Common myeloid progenitor, CD34-positive (primary cell): ENCODE results near the gene C4orf50.
"Not testable (repeated sequence)": the region's sequence is repeated elsewhere in the genome, so short reads cannot be mapped to it uniquely, and the experiment has no call there.

ENCODE experiments used
- CTCF ChIA-PET: fragments of 350-600 bp; sonication (Branson Sonifier 250); formaldehyde crosslinking; loops from one replicate; lab custom pipeline; 2021; ENCODE audit warnings: antibody characterized with exemption; lab: Charles Lee
- POLR2A ChIA-PET: fragments of 350-600 bp; sonication (Branson Sonifier 250); formaldehyde crosslinking; loops from one replicate; lab custom pipeline; 2021; ENCODE audit warnings: antibody characterized with exemption; lab: Charles Lee
- DNase-seq, 3 donors: peaks; one replicate each; pipeline versions ENCODE4 v3.0.0 to v3.0.0-alpha.2; 2013
- H3K27ac ChIP-seq, 2 experiments: 1 replicate in 1 of 2; 2 replicates in 1 of 2; pipeline ENCODE4 v1.7.0; 2013; ENCODE audit warnings: inconsistent platforms in 2 of 2, low read length in 2 of 2, mild to moderate bottlenecking in 2 of 2, low read depth in 1 of 2, moderate library complexity in 1 of 2; ENCODE audit not compliant: severe bottlenecking in 2 of 2, insufficient read depth in 1 of 2, poor library complexity in 1 of 2
- H3K27me3 ChIP-seq, 5 experiments: replicated peaks in 2 of 5; 1 replicate in 3 of 5; 2 replicates in 2 of 5; pipeline versions ENCODE4 v1.6.1 to v1.7.0; 2013; ENCODE audit warnings: low read length in 4 of 5, mild to moderate bottlenecking in 2 of 5, moderate library complexity in 2 of 5, inconsistent platforms in 1 of 5; ENCODE audit not compliant: insufficient read depth in 5 of 5, control insufficient read depth in 4 of 5
- H3K36me3 ChIP-seq, 4 experiments: 1 replicate in 2 of 4; 2 replicates in 2 of 4; pipeline versions ENCODE4 v1.6.1 to v1.7.0; 2013; ENCODE audit warnings: low read length in 3 of 4, control low read depth in 1 of 4, mild to moderate bottlenecking in 1 of 4; ENCODE audit not compliant: control insufficient read depth in 4 of 4, insufficient read depth in 4 of 4
- H3K4me1 ChIP-seq, 4 experiments: 1 replicate in 3 of 4; 2 replicates in 1 of 4; pipeline versions ENCODE4 v1.6.1 to v1.7.1; 2013; ENCODE audit warnings: low read length in 3 of 4, mild to moderate bottlenecking in 3 of 4, control low read depth in 1 of 4, inconsistent platforms in 1 of 4, moderate library complexity in 1 of 4; ENCODE audit not compliant: control insufficient read depth in 4 of 4, insufficient read depth in 4 of 4; ENCODE audit errors: control extremely low read depth in 1 of 4
- H3K4me3 ChIP-seq, 7 experiments: 1 replicate in 4 of 7; 2 replicates in 3 of 7; pipeline versions ENCODE4 v1.5.1 to v1.7.0; 2013; ENCODE audit warnings: mild to moderate bottlenecking in 7 of 7, low read length in 6 of 7, moderate library complexity in 6 of 7, inconsistent platforms in 2 of 7, low read depth in 2 of 7, control low read depth in 1 of 7; ENCODE audit not compliant: insufficient read depth in 4 of 7, control insufficient read depth in 1 of 7; ENCODE audit errors: extremely low read depth in 1 of 7
- H3K9me3 ChIP-seq, 5 experiments: 1 replicate in 4 of 5; 2 replicates in 1 of 5; pipeline versions ENCODE4 v1.6.1 to v1.7.1; 2013; ENCODE audit warnings: low read length in 4 of 5, mild to moderate bottlenecking in 2 of 5, inconsistent platforms in 1 of 5, low read depth in 1 of 5, moderate library complexity in 1 of 5; ENCODE audit not compliant: control insufficient read depth in 4 of 5, insufficient read depth in 2 of 5; ENCODE audit errors: control extremely low read depth in 1 of 5
- WGBS: methylation state at CpG from one replicate; pipeline ENCODE4 v1.1.5; 2013; ENCODE audit not compliant: insufficient coverage; 5-methylcytosine and 5-hydroxymethylcytosine counted together

Gene C4orf50

DNA sequence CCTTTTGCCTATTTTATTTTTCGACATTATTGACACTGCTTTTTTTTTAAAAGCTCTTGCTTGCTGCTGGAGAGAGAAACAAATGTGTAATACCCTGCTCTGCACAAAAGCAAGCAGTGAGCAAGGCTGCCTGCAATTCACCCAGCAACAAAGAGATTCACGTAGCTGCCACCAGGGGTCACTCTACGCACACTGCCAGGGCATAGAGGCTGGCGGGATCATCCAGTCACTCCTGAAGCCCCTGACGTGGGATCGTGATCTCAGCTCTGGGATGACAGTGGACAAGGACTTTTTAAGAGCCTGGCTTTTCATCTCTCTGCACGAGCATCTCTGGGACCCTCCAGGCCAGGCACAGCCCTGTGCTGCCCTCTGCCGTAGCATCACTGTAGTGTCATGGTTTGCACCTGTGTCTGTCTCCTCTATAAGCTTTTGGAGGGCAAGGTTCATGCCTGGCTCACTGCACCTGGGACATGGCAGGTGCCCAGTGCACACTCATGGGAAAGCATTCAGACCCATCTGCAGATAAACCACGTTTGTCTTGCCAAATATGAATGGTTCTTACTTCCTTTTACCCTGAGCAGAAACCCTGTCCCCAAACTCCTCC, 19.8 kb downstream of the C4orf50 start:
- peaks cover 0 to 32% (median 2%) of the 10 kb centered on the region in 5 experiments for H3K27me3 ChIP-seq
- H3K9me3 ChIP-seq: no peaks in the 10 kb centered on the region
- H3K36me3 ChIP-seq: no peaks in the 10 kb centered on the region
- no peak overlapping the region for H3K27ac ChIP-seq
- ChIA-PET CTCF (interaction anchor here (0.7 to 5.6 kb wide), 27 partner anchors 8 to 334 kb away, joined by 3 to 59 read pairs (median 5); partner anchors contain the start of gene C4orf50), POLR2A (no interaction called here)
- peak; percentile 59 to 79 (median 71) for DNase-seq
- peaks cover 0 to 4% (median 0%) of the 10 kb centered on the region in 4 experiments for H3K4me1 ChIP-seq
- WGBS: 13% methylated on average over 6 of the region's 9 CpGs
- no peak overlapping the region for H3K4me3 ChIP-seq

DNA sequence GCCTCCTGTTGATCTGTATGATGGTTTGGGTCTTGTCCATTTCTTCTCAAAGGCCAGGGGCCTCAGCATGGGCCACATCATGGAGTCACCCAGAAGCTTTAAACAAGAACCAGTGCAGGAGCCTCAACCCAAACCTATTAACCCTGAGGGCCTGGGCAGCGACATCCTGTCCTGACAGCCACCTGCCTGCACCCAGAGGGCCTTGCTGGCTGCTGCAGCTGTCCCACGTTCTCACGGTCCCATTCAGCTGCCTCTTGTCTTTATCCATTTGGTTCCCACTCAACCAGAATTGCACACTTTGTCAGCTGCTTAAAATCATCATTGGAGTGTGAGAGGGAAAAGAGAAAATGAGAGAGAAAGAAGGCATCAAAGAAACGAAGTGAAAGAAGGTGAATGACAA, 21.6 kb downstream of the C4orf50 start:
- Histone ChIP-seq H3K4me1 (peaks cover 0 to 4% (median 0%) of the 10 kb centered on the region in 4 experiments), H3K27me3 (peaks cover 0 to 35% (median 2%) of the 10 kb centered on the region in 5 experiments), H3K9me3 (no peaks in the 10 kb centered on the region), H3K36me3 (no peaks in the 10 kb centered on the region), H3K4me3 (no peak overlapping the region), H3K27ac (no peak overlapping the region)
- CTCF ChIA-PET: interaction anchor here (1.5 to 5.6 kb wide), 8 partner anchors 12 to 336 kb away, joined by 3 to 59 read pairs (median 10); partner anchors contain the start of gene C4orf50
- DNase-seq: no peak
- POLR2A ChIA-PET: interaction anchor here (0.8 kb wide), 1 partner anchor 254 kb away, joined by 3 read pairs; no protein-coding TSS in a partner anchor
- 88% methylated on average over 4 of the region's 4 CpGs for WGBS

DNA sequence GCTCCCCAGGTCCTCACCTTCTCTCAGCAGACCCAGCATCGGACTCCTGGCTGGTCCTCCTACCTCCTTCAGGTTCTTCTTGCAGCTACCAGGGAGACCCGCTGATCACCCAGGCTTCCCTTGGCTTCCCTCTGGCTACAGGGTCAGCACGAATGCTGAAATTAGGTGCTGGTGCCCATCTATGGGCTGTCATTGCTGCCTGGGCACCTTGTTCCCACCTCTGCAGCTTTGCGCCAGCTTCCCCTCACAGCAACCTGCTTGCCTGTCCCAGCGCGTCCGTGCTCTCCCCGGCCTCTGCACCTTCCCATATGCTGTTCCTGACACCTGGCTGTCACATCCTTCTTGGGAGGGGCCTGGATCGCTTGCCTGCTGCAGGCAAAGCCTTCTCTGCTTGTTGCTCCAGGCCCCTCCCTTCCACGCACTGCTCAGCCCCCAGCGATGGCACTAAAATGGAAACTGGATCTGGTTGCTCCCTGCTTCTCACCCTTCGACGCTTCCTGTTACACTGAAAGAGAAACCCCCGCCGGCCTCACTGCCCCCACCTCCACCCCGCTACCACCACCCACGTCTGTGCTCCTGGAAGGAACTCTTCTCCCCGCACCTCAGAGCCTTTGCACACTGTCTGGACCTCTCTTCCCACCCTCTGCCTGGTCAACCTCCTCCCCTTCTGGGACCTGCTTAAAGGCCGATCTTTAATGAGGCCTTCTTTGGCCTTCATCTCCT, 22.2 kb downstream of the C4orf50 start:
- Histone ChIP-seq H3K27ac (no peak overlapping the region), H3K9me3 (no peaks in the 10 kb centered on the region), H3K27me3 (peaks cover 0 to 35% (median 2%) of the 10 kb centered on the region in 5 experiments), H3K4me1 (peaks cover 0 to 4% (median 0%) of the 10 kb centered on the region in 4 experiments), H3K36me3 (no peaks in the 10 kb centered on the region), H3K4me3 (no peak overlapping the region)
- POLR2A ChIA-PET: interaction anchor here (0.8 kb wide), 1 partner anchor 255 kb away, joined by 3 read pairs; no protein-coding TSS in a partner anchor
- 64% methylated on average over 18 of the region's 19 CpGs for WGBS
- no peak for DNase-seq
- CTCF ChIA-PET: interaction anchor here (1.4 to 5.6 kb wide), 5 partner anchors 17 to 254 kb away, joined by 4 to 59 read pairs (median 21); partner anchors contain the start of gene C4orf50

DNA sequence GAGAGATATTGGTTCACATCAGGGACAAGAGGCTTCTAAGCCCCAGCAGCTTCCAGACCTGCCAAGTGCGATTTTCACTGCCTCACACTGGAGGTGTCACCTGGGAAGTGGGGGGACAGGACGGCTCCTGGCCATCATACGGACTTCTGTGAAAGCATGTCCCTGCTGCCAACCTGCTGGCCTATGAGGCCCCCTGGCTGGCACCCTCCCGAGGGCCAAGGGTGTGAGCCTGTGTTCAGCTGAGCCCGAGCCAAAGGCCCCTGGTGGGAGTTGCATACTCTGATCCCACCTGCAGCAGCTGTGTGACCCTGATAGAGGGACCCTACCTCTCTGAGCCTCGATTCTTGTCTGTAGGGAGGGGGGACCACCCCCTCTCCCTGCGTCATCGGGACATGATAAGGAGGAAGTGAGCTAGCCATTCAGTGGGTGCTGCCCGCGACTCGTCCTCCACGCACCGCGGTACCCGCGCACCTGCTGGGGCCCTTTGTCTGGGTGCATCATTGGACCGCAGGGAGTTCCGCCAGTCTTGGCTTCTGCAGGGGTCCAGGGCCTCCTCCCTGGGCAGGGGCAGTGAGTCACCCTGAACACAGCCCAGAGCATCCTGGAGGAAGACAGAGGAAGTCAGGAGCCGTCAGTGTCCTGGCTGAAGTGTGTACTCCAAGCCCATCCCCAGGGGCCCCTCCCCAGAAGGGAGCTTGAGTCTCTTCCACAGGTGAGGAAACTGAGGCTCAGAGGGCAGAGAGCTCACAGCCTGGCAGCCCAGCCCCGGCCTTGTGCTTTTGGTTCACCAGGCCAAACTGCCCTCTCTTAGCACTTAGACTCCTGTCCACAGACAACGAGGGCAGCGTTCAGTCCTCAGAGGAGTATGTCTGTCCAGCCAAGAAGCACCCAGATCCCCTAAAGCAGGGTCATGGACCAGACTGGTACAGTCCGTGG, 24.1 kb downstream of the C4orf50 start:
- ChIA-PET POLR2A (no interaction called here), CTCF (interaction anchor here (1.1 to 1.6 kb wide), 4 partner anchors 9 to 95 kb away, joined by 3 to 4 read pairs (median 3); no protein-coding TSS in a partner anchor)
- WGBS: 92% methylated on average over 23 of the region's 23 CpGs
- Histone ChIP-seq H3K27me3 (peaks cover 0 to 39% (median 0%) of the 10 kb centered on the region in 5 experiments), H3K36me3 (no peaks in the 10 kb centered on the region), H3K27ac (no peak overlapping the region), H3K4me1 (peaks cover 0 to 4% (median 0%) of the 10 kb centered on the region in 4 experiments), H3K9me3 (no peaks in the 10 kb centered on the region), H3K4me3 (no peak overlapping the region)
- no peak for DNase-seq

DNA sequence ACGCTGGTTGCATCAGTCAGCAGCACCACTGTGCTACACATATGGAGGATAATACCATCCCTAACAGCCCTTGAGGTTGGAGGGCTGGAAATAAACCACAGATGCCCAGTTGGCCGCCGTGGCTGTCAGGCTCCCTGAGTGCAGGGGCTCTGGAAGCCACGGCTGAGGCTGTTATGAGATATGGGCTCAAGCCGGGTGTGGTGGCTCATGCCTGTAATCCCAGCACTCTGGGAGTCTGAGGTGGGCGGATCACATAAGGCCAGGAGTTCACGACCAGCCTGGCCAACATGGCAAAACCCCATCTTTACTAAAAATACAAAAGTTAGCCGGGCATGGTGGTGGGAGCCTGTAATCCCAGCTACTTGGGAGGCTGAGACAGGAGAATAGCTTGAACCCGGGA, 24.9 kb downstream of the C4orf50 start:
- H3K4me3 ChIP-seq, H3K9me3 ChIP-seq, H3K36me3 ChIP-seq, H3K27ac ChIP-seq, POLR2A ChIA-PET, DNase-seq, H3K4me1 ChIP-seq: not testable (repeated sequence)
- WGBS: 90% methylated on average over 8 of the region's 9 CpGs
- CTCF ChIA-PET: interaction anchor here (1.2 to 1.6 kb wide), 2 partner anchors 9 to 18 kb away, joined by 3 read pairs; no protein-coding TSS in a partner anchor
- H3K27me3 ChIP-seq: peaks cover 0 to 45% (median 0%) of the 10 kb centered on the region in 5 experiments

DNA sequence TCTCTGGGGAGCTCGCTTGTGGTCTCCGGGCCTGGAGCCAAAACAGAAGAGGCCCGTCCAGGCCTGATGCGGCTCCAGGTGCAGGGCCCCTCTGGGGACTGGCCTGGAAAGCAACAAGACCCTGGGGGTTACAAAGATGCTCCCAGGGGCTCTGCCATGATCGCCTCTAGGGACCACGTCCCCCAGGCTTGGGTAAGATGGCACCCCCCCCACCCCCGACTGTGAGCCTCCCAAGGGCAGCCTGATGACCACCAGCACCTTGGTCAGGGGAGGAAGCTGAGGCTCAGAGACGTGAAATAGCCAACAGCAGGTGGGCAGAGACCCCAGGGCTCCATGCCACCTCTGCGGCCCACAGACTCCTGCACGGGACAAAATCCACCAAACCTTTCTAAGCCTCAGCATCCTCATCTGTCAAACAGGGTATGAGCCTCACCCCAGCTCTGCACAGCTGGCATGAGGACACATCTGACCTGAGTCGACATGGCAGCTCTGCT, 25.4 kb downstream of the C4orf50 start:
- no peak for DNase-seq
- 92% methylated on average over 9 of the region's 11 CpGs for WGBS
- peaks cover 0 to 2% (median 0%) of the 10 kb centered on the region in 4 experiments for H3K4me1 ChIP-seq
- H3K36me3 ChIP-seq: no peaks in the 10 kb centered on the region
- no peak overlapping the region for H3K4me3 ChIP-seq
- no peaks in the 10 kb centered on the region for H3K9me3 ChIP-seq
- H3K27me3 ChIP-seq: peaks cover 0 to 48% (median 0%) of the 10 kb centered on the region in 5 experiments
- ChIA-PET POLR2A (no interaction called here), CTCF (interaction anchor here (0.6 to 1.6 kb wide), 3 partner anchors 10 to 1178 kb away, joined by 3 read pairs; no protein-coding TSS in a partner anchor)
- no peak overlapping the region for H3K27ac ChIP-seq
